Esophagus squamous epithelium (tissue), 5 donors: ENCODE data around the gene ATAD3A. TPM values are rescaled to one million over a fixed set of nuclear protein-coding genes. Genes with fewer than 3 reads are reported as not detected.

Experiments
- DNase-seq: peaks from one replicate; lab custom pipeline; 2025; lab: John Stamatoyannopoulos, UW
- H3K27ac ChIP-seq, 4 donors: fragments of 200-600 bp; sonication (generic); one replicate each; pipeline ENCODE4 v1.5.1; 2016 to 2019; ENCODE audit warnings: mild to moderate bottlenecking in 1 of 4
- H3K27me3 ChIP-seq, 4 donors: fragments of 200-600 bp; sonication (generic); 1 replicate in 3 of 4; 2 replicates in 1 of 4; pipeline versions ENCODE4 v1.5.1 to v1.6.0; 2017 to 2021; ENCODE audit warnings: antibody characterized with exemption in 1 of 4
- H3K36me3 ChIP-seq, 3 donors: fragments of 200-600 bp; sonication (generic); one replicate each; pipeline ENCODE4 v1.5.1; 2016 to 2019
- H3K4me1 ChIP-seq, 3 donors: fragments of 200-600 bp; sonication (generic); one replicate each; pipeline ENCODE4 v1.5.1; 2017 to 2019
- H3K4me3 ChIP-seq, 4 donors: fragments of 200-600 bp; sonication (generic); 1 replicate in 3 of 4; 2 replicates in 1 of 4; pipeline ENCODE4 v1.5.1; 2016 to 2019; ENCODE audit warnings: mild to moderate bottlenecking in 2 of 4, moderate library complexity in 1 of 4
- H3K9me3 ChIP-seq, 3 donors: fragments of 200-600 bp; sonication (generic); one replicate each; pipeline ENCODE4 v1.5.1; 2016 to 2019
- POLR2A ChIP-seq, 4 donors: fragments of 450-650 bp; IDR thresholded peaks; one replicate each; pipeline ENCODE4 v1.6.1; 2017; ENCODE audit warnings: antibody characterized with exemption in 4 of 4, mild to moderate bottlenecking in 4 of 4, moderate library complexity in 3 of 4
- WGBS, 2 donors: methylation state at CpG; one replicate each; pipeline ENCODE4 v1.1.5; 2018; 5-methylcytosine and 5-hydroxymethylcytosine counted together
- intact Hi-C: fragments of 100-400 bp; cut with DNase I; formaldehyde crosslinking; loops from one replicate; pipeline ENCODE4 v1.15.0; 2022
- total RNA-seq, 4 donors: library from RNA; depleted of rRNA; stranded (reverse); fragments of >200 nt; gene quantifications; one replicate each; pipeline ENCODE4 v1.1.0, GENCODE V29; 2016
- TF ChIP-seq, protein P1 (sequence below), 6 experiments: fragments of 450-650 bp in 4 of 6; fragments of 200-600 bp in 2 of 6; sonication (generic) in 2 of 6; IDR thresholded peaks; one replicate each; pipeline ENCODE4 v1.5.1; 2016 to 2019; ENCODE audit warnings: antibody characterized with exemption in 6 of 6, mild to moderate bottlenecking in 4 of 6, moderate library complexity in 4 of 6
- donor health status: DM: yes; HTN: yes; CAD: no.

The ATAD3A gene
- total RNA-seq, 4 donors from 2014 or later, result 27.0 to 53.8 (median 32.6) TPM

DNA sequence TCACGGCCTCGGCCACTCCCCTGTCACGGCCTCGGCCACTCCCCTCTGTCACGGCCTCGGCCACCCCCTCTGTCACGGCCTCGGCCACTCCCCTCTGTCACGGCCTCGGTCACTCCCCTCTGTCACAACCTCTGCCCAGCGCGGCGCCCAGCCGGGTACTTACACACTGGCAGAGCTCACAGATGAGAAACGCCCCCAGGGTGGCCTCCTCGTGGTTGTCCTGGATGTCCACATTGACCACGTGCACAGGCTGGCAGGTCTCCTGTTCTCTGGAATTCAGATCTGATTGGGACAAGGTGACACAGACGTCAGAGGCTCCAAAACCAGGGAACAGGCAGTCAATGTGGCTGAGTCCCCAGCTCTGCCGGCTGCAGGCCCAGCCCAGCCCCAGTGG lies 31.7 kb downstream of the ATAD3A start:
- Histone ChIP-seq H3K36me3 (peaks cover 8 to 53% (median 13%) of the 10 kb centered on the region in 3 donors), H3K27ac (peak overlapping the region in 1 of 4 donors; percentile 55), H3K4me3 (no peak overlapping the region), H3K4me1 (peaks cover 13 to 39% (median 17%) of the 10 kb centered on the region in 3 donors), H3K27me3 (peaks cover 0 to 12% (median 0%) of the 10 kb centered on the region in 4 donors), H3K9me3 (no peaks in the 10 kb centered on the region)
- intact Hi-C loops, result no loop called here
- no peak for DNase-seq
- TF ChIP-seq, protein P1, sequence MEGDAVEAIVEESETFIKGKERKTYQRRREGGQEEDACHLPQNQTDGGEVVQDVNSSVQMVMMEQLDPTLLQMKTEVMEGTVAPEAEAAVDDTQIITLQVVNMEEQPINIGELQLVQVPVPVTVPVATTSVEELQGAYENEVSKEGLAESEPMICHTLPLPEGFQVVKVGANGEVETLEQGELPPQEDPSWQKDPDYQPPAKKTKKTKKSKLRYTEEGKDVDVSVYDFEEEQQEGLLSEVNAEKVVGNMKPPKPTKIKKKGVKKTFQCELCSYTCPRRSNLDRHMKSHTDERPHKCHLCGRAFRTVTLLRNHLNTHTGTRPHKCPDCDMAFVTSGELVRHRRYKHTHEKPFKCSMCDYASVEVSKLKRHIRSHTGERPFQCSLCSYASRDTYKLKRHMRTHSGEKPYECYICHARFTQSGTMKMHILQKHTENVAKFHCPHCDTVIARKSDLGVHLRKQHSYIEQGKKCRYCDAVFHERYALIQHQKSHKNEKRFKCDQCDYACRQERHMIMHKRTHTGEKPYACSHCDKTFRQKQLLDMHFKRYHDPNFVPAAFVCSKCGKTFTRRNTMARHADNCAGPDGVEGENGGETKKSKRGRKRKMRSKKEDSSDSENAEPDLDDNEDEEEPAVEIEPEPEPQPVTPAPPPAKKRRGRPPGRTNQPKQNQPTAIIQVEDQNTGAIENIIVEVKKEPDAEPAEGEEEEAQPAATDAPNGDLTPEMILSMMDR (IDR thresholded peaks at IDR 0.05), result no peak
- no peak for TF ChIP-seq POLR2A (IDR thresholded peaks at IDR 0.05)
- 72 to 80% methylated on average over 1 to 8 of the region's 19 CpGs for WGBS, 2 donors

DNA sequence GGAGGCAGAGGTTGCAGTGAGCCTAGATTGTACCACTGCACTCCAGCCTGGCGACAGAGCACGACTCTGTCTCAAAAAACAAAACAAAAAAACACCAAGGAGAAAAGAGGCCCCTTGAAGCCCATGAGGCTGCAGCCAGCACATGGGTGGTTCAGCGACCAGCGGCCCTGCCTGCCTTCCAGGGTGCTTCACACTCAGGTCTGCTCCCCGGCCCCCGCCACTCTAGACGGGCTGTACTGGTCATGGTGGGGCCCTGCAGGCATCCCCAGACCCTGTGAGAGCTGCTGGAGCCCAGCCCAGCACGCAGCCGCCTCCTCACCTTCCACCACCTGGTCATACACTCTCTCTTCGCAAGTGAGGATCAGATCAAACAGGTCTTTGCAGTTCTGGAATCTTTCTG lies 32.6 kb downstream of the ATAD3A start:
- peaks cover 5 to 31% (median 11%) of the 10 kb centered on the region in 3 donors for H3K4me1 ChIP-seq
- peaks cover 8 to 54% (median 13%) of the 10 kb centered on the region in 3 donors for H3K36me3 ChIP-seq
- no peaks in the 10 kb centered on the region for H3K9me3 ChIP-seq
- TF ChIP-seq, protein P1 (IDR thresholded peaks at IDR 0.05), result no peak
- no peak for TF ChIP-seq POLR2A (IDR thresholded peaks at IDR 0.05)
- no peak for DNase-seq
- no peak overlapping the region for H3K27ac ChIP-seq
- intact Hi-C loops, result no loop called here
- H3K27me3 ChIP-seq, result peaks cover 0 to 9% (median 0%) of the 10 kb centered on the region in 4 donors
- WGBS, 2 donors, result 94 to 98% methylated on average over 5 to 10 of the region's 10 CpGs
- no peak overlapping the region for H3K4me3 ChIP-seq

GRCh38 chr1:1545946-1546737 lies 34.2 kb downstream of the ATAD3A start:
- Histone ChIP-seq H3K9me3 (no peaks in the 10 kb centered on the region), H3K36me3 (peaks cover 8 to 52% (median 13%) of the 10 kb centered on the region in 3 donors), H3K4me3 (no peak overlapping the region), H3K27ac (no peak overlapping the region), H3K4me1 (peaks cover 0 to 19% (median 0%) of the 10 kb centered on the region in 3 donors), H3K27me3 (no peaks in the 10 kb centered on the region)
- intact Hi-C loops, result no loop called here
- DNase-seq, result no peak
- TF ChIP-seq, protein P1 (IDR thresholded peaks at IDR 0.05), result no peak
- no peak for TF ChIP-seq POLR2A (IDR thresholded peaks at IDR 0.05)
- WGBS, 2 donors, result 62 to 77% methylated on average over 5 to 6 of the region's 23 CpGs

DNA sequence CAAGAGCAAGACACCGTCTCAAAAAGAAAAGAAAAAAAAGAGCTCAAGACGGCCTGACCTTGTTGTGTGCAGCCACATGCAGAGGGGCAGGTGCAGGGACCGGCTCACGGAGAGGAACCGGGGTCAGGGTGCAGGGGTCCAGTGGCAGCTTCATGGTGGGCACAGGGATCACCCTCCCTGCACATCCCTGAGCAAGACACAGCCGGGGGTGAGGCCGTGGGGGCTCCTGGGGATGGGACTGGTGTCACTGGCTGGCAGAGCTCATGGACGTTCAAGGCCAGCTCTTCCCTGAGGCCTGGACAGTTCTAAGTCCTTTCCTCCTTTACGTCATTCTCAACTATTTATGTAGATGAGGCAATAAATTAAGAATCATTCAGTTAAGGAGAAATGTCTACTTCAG lies 35.0 kb downstream of the ATAD3A start:
- TF ChIP-seq POLR2A (IDR thresholded peaks at IDR 0.05), result no peak
- TF ChIP-seq, protein P1 (IDR thresholded peaks at IDR 0.05), result no peak
- Histone ChIP-seq H3K4me1 (peaks cover 0 to 11% (median 0%) of the 10 kb centered on the region in 3 donors), H3K4me3 (no peak overlapping the region), H3K36me3 (peaks cover 4 to 43% (median 4%) of the 10 kb centered on the region in 3 donors), H3K27me3 (no peaks in the 10 kb centered on the region), H3K27ac (no peak overlapping the region), H3K9me3 (no peaks in the 10 kb centered on the region)
- no peak for DNase-seq
- intact Hi-C loops, result no loop called here
- 78 to 92% methylated on average over 8 to 9 of the region's 9 CpGs for WGBS, 2 donors

GRCh38 chr1:1547476-1547875 lies 35.5 kb downstream of the ATAD3A start:
- Histone ChIP-seq H3K36me3 (peaks cover 0 to 38% (median 0%) of the 10 kb centered on the region in 3 donors), H3K4me1 (peaks cover 0 to 6% (median 0%) of the 10 kb centered on the region in 3 donors), H3K27me3 (no peaks in the 10 kb centered on the region), H3K9me3 (no peaks in the 10 kb centered on the region), H3K4me3 (no peak overlapping the region), H3K27ac (no peak overlapping the region)
- intact Hi-C loops, result no loop called here
- TF ChIP-seq, protein P1 (IDR thresholded peaks at IDR 0.05), result no peak
- no peak for TF ChIP-seq POLR2A (IDR thresholded peaks at IDR 0.05)
- DNase-seq, result no peak
- 86 to 91% methylated on average over 15 to 19 of the region's 19 CpGs for WGBS, 2 donors
